ENCODE results near the gene KLHL40.

KLHL40 gene

DNA sequence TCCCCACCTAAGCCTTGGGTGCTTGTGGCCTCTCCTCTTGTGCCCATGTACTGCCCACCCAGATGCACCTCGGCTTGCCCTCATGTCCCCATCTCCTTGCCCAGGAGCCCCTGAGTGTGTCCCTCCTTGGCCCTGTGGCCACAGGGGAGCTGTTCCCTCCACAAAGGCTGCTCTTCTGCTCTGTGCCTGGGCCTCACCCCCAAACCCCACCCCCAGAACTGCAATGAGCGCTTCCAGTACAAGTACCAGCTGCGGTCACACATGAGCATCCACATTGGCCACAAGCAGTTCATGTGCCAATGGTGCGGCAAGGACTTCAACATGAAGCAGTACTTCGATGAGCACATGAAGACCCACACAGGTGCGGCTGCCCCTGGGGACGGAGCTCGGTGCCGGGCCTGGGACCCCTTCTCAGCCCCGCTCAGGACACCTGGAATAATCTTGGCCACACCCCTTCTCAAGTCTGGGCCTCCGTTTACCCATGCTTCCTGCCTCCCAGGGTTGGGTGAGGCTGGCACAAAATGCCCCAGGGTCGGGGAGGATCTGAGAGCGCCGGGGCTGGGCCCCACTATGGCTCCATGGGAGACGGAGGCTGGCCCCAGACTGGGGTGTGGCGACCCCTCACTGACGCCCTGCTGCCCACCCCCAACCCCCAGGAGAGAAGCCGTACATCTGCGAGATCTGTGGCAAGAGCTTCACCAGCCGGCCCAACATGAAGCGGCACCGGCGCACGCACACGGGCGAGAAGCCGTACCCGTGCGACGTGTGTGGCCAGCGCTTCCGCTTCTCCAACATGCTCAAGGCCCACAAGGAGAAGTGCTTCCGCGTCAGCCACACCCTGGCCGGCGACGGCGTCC lies 21.5 kb upstream of the KLHL40 start:
- no peak for ATAC-seq (ENCODE audit: insufficient read depth, low read depth)
- Histone ChIP-seq H3K4me1 (ENCODE audit: insufficient read depth, low read length) (no peaks in the 10 kb centered on the region), H3K27ac (ENCODE audit: low read length) (no peak overlapping the region), H3K4me2 (ENCODE audit: insufficient read depth, low read length) (no peak overlapping the region), H3K9me3 (ENCODE audit: insufficient read depth, low read length, severe bottlenecking) (no peaks in the 10 kb centered on the region), H4K20me1 (ENCODE audit: insufficient read depth, low read length) (no peaks in the 10 kb centered on the region), H3K9ac (ENCODE audit: low read depth, low read length) (no peak overlapping the region), H2AFZ (ENCODE audit: low read depth, low read length) (no peak overlapping the region), H3K79me2 (ENCODE audit: insufficient read depth, low read length) (no peaks in the 10 kb centered on the region), H3K27me3 (ENCODE audit: insufficient read depth, low read length, poor library complexity) (no peaks in the 10 kb centered on the region), H3K4me3 (ENCODE audit: low read depth in 1 of 2, low read length in 2 of 2) (no peak overlapping the region), H3K36me3 (ENCODE audit: insufficient read depth, low read length) (no peaks in the 10 kb centered on the region)
- no peak for DNase-seq
- TF ChIP-seq EZH2 (IDR thresholded peaks at IDR 0.05; ENCODE audit: borderline replicate concordance, low read depth, low read length, severe bottlenecking): no peak
- TF ChIP-seq, protein P1, sequence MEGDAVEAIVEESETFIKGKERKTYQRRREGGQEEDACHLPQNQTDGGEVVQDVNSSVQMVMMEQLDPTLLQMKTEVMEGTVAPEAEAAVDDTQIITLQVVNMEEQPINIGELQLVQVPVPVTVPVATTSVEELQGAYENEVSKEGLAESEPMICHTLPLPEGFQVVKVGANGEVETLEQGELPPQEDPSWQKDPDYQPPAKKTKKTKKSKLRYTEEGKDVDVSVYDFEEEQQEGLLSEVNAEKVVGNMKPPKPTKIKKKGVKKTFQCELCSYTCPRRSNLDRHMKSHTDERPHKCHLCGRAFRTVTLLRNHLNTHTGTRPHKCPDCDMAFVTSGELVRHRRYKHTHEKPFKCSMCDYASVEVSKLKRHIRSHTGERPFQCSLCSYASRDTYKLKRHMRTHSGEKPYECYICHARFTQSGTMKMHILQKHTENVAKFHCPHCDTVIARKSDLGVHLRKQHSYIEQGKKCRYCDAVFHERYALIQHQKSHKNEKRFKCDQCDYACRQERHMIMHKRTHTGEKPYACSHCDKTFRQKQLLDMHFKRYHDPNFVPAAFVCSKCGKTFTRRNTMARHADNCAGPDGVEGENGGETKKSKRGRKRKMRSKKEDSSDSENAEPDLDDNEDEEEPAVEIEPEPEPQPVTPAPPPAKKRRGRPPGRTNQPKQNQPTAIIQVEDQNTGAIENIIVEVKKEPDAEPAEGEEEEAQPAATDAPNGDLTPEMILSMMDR (IDR thresholded peaks at IDR 0.05; ENCODE audit: borderline replicate concordance, extremely low read depth, low read length, poor library complexity, severe bottlenecking): no peak

DNA sequence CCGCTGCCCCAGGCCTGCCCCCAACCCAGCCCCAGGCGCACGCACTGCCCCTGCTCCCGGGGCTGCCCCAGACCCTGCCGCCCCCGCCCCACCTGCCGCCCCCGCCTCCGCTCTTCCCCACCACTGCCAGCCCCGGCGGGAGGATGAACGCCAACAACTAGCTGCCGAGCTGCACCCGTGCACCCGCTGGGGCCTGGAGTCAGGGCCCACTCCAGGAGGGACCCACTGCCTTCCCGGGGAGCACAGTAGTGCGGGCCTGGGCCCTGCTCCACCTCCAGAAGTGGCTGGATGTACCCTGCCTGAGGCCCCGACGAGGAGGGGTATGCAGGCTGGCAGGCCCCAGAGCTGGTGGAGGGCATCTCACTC lies 20.9 kb upstream of the KLHL40 start:
- Histone ChIP-seq H3K36me3 (ENCODE audit: insufficient read depth, low read length) (no peaks in the 10 kb centered on the region), H3K4me3 (ENCODE audit: low read depth in 1 of 2, low read length in 2 of 2) (no peak overlapping the region), H3K9ac (ENCODE audit: low read depth, low read length) (no peak overlapping the region), H4K20me1 (ENCODE audit: insufficient read depth, low read length) (no peaks in the 10 kb centered on the region), H3K79me2 (ENCODE audit: insufficient read depth, low read length) (no peaks in the 10 kb centered on the region), H3K27me3 (ENCODE audit: insufficient read depth, low read length, poor library complexity) (no peaks in the 10 kb centered on the region), H3K4me1 (ENCODE audit: insufficient read depth, low read length) (no peaks in the 10 kb centered on the region), H3K9me3 (ENCODE audit: insufficient read depth, low read length, severe bottlenecking) (no peaks in the 10 kb centered on the region), H2AFZ (ENCODE audit: low read depth, low read length) (no peak overlapping the region), H3K27ac (ENCODE audit: low read length) (no peak overlapping the region), H3K4me2 (ENCODE audit: insufficient read depth, low read length) (no peak overlapping the region)
- ATAC-seq (ENCODE audit: insufficient read depth, low read depth) (no peak), DNase-seq (no peak)
- no peak for TF ChIP-seq EZH2 (IDR thresholded peaks at IDR 0.05; ENCODE audit: borderline replicate concordance, low read depth, low read length, severe bottlenecking)
- TF ChIP-seq, protein P1 (IDR thresholded peaks at IDR 0.05; ENCODE audit: borderline replicate concordance, extremely low read depth, low read length, poor library complexity, severe bottlenecking): no peak

DNA sequence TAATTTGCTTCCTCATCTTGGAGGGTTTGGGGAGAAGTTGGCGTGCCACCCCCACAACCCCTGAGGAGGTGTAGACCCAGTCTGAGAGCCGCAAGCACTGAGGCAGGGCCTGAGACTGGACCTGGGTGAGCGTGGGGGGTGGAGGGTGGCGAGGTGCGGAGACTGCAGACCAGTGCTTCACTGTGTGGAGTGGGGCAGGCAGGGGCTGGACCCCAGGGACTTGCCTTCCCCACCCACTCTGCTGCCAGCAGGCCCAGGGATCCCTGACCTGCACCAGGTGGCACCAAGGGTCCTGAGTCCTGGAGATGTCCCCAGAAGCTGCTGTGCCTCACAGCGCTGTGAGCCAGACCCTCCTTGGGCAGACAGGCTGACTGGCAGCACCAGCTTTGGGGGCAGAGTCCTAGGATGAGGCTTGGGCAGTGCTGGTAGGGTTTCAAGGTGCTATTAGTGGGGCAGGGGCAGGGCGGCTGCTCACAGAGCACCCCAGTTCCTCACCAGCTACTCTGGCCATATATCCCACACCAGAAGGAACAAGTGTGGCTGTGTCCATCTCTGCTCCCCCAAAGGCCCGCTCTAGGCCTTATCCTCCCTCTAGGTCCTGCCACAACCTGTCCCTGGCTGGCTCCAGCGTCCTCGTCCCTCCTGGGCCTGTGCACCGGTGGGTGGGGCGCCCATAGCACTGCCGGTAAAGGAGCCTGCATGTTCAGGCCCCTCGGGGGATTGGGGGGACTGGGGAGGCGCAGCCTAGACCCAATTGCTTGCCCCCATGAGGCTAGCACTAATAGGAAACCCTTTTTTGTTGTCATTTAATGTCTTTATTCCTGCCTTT lies 20.1 kb upstream of the KLHL40 start:
- Histone ChIP-seq H3K27me3 (ENCODE audit: insufficient read depth, low read length, poor library complexity) (no peaks in the 10 kb centered on the region), H3K9me3 (ENCODE audit: insufficient read depth, low read length, severe bottlenecking) (no peaks in the 10 kb centered on the region), H4K20me1 (ENCODE audit: insufficient read depth, low read length) (no peaks in the 10 kb centered on the region), H3K4me2 (ENCODE audit: insufficient read depth, low read length) (no peak overlapping the region), H3K4me1 (ENCODE audit: insufficient read depth, low read length) (no peaks in the 10 kb centered on the region), H2AFZ (ENCODE audit: low read depth, low read length) (no peak overlapping the region; the same call in 1 of the 2 replicates), H3K4me3 (ENCODE audit: low read depth in 1 of 2, low read length in 2 of 2) (no peak overlapping the region), H3K36me3 (ENCODE audit: insufficient read depth, low read length) (no peaks in the 10 kb centered on the region), H3K27ac (ENCODE audit: low read length) (no peak overlapping the region), H3K79me2 (ENCODE audit: insufficient read depth, low read length) (no peaks in the 10 kb centered on the region), H3K9ac (ENCODE audit: low read depth, low read length) (no peak overlapping the region)
- ATAC-seq (ENCODE audit: insufficient read depth, low read depth) (no peak), DNase-seq (no peak)
- TF ChIP-seq, protein P1 (IDR thresholded peaks at IDR 0.05; ENCODE audit: borderline replicate concordance, extremely low read depth, low read length, poor library complexity, severe bottlenecking): no peak
- no peak for TF ChIP-seq EZH2 (IDR thresholded peaks at IDR 0.05; ENCODE audit: borderline replicate concordance, low read depth, low read length, severe bottlenecking)

Data from DND-41 (cell line).